IMR-90 (cell line): Measurements from ENCODE around the gene CACNA2D1. TPM values are rescaled to one million over a fixed set of nuclear protein-coding genes. Genes with fewer than 3 reads are reported as not detected.

Source experiments
- ATAC-seq: fragments of 200-7000 bp; cut with Tn5 transposase; 2 replicates; pipeline ENCODE4 v1.9.1; 2020; ENCODE audit warnings: low read depth, mild to moderate bottlenecking, moderate library complexity
- BruUV-seq: library from RNA; stranded (reverse); fragments of 400-500 nt; replicated peaks from 2 replicates; lab custom pipeline; 2021; lab: Mats Ljungman, UMichigan
- CTCF ChIA-PET: fragments of 300-600 bp; formaldehyde crosslinking; extraction: SDS; loops from one replicate; lab custom pipeline; 2021; ENCODE audit warnings: antibody characterized with exemption; lab: Yijun Ruan, JAX
- POLR2A ChIA-PET: fragments of 300-600 bp; sonication (Branson Sonifier 250); formaldehyde crosslinking; loops from one replicate; lab custom pipeline; 2022; ENCODE audit warnings: antibody characterized with exemption; ENCODE audit not compliant: unreplicated experiment; lab: Charles Lee
- DNase-seq: peaks from one replicate; pipeline ENCODE4 v3.0.0; 2013
- H2AFZ ChIP-seq: replicated peaks from 2 replicates; pipeline ENCODE3; 2013; ENCODE audit warnings: low read length, mild to moderate bottlenecking; ENCODE audit not compliant: poor library complexity
- H2AK5ac ChIP-seq: 2 replicates; pipeline ENCODE4 v1.6.1; 2013; ENCODE audit warnings: low read depth, low read length, inconsistent platforms
- H2AK9ac ChIP-seq: replicated peaks from 2 replicates; pipeline ENCODE3; 2013; ENCODE audit warnings: mild to moderate bottlenecking, low read depth, low read length, moderate library complexity; ENCODE audit not compliant: poor library complexity
- H2BK120ac ChIP-seq: 2 replicates; pipeline ENCODE4 v1.6.1; 2013; ENCODE audit warnings: low read depth, low read length, inconsistent platforms
- H2BK15ac ChIP-seq: 3 replicates; pipeline ENCODE4 v1.6.1; 2013; ENCODE audit warnings: low read depth, low read length, inconsistent platforms
- H2BK20ac ChIP-seq: 2 replicates; pipeline ENCODE4 v1.6.1; 2013; ENCODE audit warnings: low read depth, mild to moderate bottlenecking, inconsistent platforms, low read length, moderate library complexity
- H2BK5ac ChIP-seq: 2 replicates; pipeline ENCODE4 v1.6.1; 2013; ENCODE audit warnings: mild to moderate bottlenecking, low read depth, low read length, inconsistent platforms; ENCODE audit not compliant: poor library complexity, severe bottlenecking
- H3K14ac ChIP-seq: replicated peaks from 2 replicates; pipeline ENCODE4 v1.6.1; 2013; ENCODE audit warnings: low read depth, low read length, inconsistent platforms
- H3K18ac ChIP-seq: 2 replicates; pipeline ENCODE4 v1.6.1; 2013; ENCODE audit warnings: low read depth, low read length, control low read depth
- H3K23ac ChIP-seq: 2 replicates; pipeline ENCODE4 v1.6.1; 2013; ENCODE audit warnings: low read depth, low read length, inconsistent platforms
- H3K27ac ChIP-seq: 2 replicates; pipeline ENCODE4 v1.5.1; 2013; ENCODE audit warnings: mild to moderate bottlenecking, control low read depth, low read length; ENCODE audit not compliant: insufficient read depth
- H3K27me3 ChIP-seq: 2 replicates; pipeline ENCODE4 v1.6.1; 2013; ENCODE audit warnings: low read length; ENCODE audit not compliant: control insufficient read depth, insufficient read depth
- H3K36me3 ChIP-seq: 2 replicates; pipeline ENCODE4 v1.6.1; 2013; ENCODE audit warnings: low read length, mixed read lengths; ENCODE audit not compliant: control insufficient read depth, insufficient read depth
- H3K4ac ChIP-seq: 2 replicates; pipeline ENCODE4 v1.6.1; 2013; ENCODE audit warnings: low read depth, low read length, inconsistent platforms
- H3K4me1 ChIP-seq: 2 replicates; pipeline ENCODE4 v1.6.1; 2013; ENCODE audit warnings: low read length, mixed read lengths; ENCODE audit not compliant: control insufficient read depth, insufficient read depth
- H3K4me2 ChIP-seq: 2 replicates; pipeline ENCODE4 v1.6.1; 2013; ENCODE audit warnings: low read depth, mild to moderate bottlenecking, control low read depth, low read length, moderate library complexity
- H3K4me3 ChIP-seq: 2 replicates; pipeline ENCODE4 v1.5.1; 2013; ENCODE audit warnings: low read depth, mild to moderate bottlenecking, control low read depth, low read length, moderate library complexity; ENCODE audit not compliant: insufficient read depth
- H3K56ac ChIP-seq: 2 replicates; pipeline ENCODE4 v1.6.1; 2013; ENCODE audit warnings: low read length, inconsistent platforms; ENCODE audit not compliant: insufficient read depth; ENCODE audit errors: extremely low read depth
- H3K79me1 ChIP-seq, 2 experiments: 2 replicates each; pipeline ENCODE4 v1.6.1; 2013; ENCODE audit warnings: low read length in 2 of 2, inconsistent platforms in 1 of 2, low read depth in 1 of 2
- H3K9ac ChIP-seq: 2 replicates; pipeline ENCODE4 v1.6.1; 2013; ENCODE audit warnings: low read depth, low read length, control low read depth
- H3K9me1 ChIP-seq: 2 replicates; pipeline ENCODE4 v1.6.1; 2013; ENCODE audit warnings: low read length, inconsistent platforms; ENCODE audit not compliant: insufficient read depth
- H3K9me3 ChIP-seq: 2 replicates; pipeline ENCODE4 v1.6.1; 2013; ENCODE audit warnings: low read length; ENCODE audit not compliant: control insufficient read depth, insufficient read depth
- H4K20me1 ChIP-seq: 2 replicates; pipeline ENCODE4 v1.6.1; 2013; ENCODE audit warnings: low read length, inconsistent platforms; ENCODE audit not compliant: insufficient read depth
- H4K5ac ChIP-seq: 2 replicates; pipeline ENCODE4 v1.6.1; 2013; ENCODE audit warnings: mild to moderate bottlenecking, low read depth, low read length, control low read depth
- H4K8ac ChIP-seq, 2 experiments: 2 replicates each; pipeline ENCODE4 v1.6.1; 2013; ENCODE audit warnings: low read depth in 2 of 2, low read length in 2 of 2, control low read depth in 1 of 2, inconsistent platforms in 1 of 2
- H4K91ac ChIP-seq: 2 replicates; pipeline ENCODE4 v1.6.1; 2013; ENCODE audit warnings: low read depth, low read length, inconsistent platforms; ENCODE audit not compliant: insufficient read depth
- CTCF ChIP-seq: conservative IDR thresholded peaks from 2 replicates; pipeline ENCODE4 v1.5.1; 2012; ENCODE audit warnings: mild to moderate bottlenecking, low read depth, low read length, improper control_type of control experiment
- MXI1 ChIP-seq: IDR thresholded peaks from 2 replicates; pipeline ENCODE4 v1.6.1; 2012; ENCODE audit warnings: low read depth, mild to moderate bottlenecking, low read length, moderate library complexity, borderline replicate concordance
- NFE2L2 ChIP-seq: fragments of 150-350 bp; IDR thresholded peaks from 2 replicates; pipeline ENCODE4 v1.6.1; 2016; ENCODE audit warnings: low read depth, mild to moderate bottlenecking, low read length
- WGBS, 2 experiments: methylation state at CpG; one replicate each; pipeline versions ENCODE4 v1.1.5 to v1.1.7; 2013; ENCODE audit warnings: missing lambda C conversion rate in 2 of 2; ENCODE audit not compliant: insufficient read length in 1 of 2; ENCODE audit errors: extremely low coverage in 2 of 2; 5-methylcytosine and 5-hydroxymethylcytosine counted together
- dilution Hi-C: fragments of 300-500 bp; cut with HindIII; formaldehyde crosslinking; loops from one replicate; pipeline ENCODE4 v1.14.3; 2018; ENCODE audit warnings: low sequenced_read_pairs; ENCODE audit not compliant: unreplicated experiment
- in situ Hi-C: fragments of 300-500 bp; cut with MboI; formaldehyde crosslinking; loops from 3 replicates; pipeline ENCODE4 v1.14.3; 2019; ENCODE audit warnings: low sequenced_read_pairs, inconsistent platforms, mixed read lengths
- intact Hi-C: fragments of 100-400 bp; cut with micrococcal nuclease; formaldehyde crosslinking; loops from 2 replicates; pipeline ENCODE4 v1.10.0; 2022
- polyA plus RNA-seq, 3 experiments: library from polyadenylated mRNA; depleted of rRNA; stranded (reverse); fragments of >200 nt; gene quantifications; 2 replicates each; pipeline ENCODE4 v1.2.3, GENCODE V29; 2012; ENCODE audit warnings: low replicate concordance in 1 of 3
- total RNA-seq: library from RNA; depleted of rRNA; stranded (reverse); fragments of >200 nt; gene quantifications from 2 replicates; pipeline ENCODE4 v1.2.3, GENCODE V29; 2012

CACNA2D1 gene
- total and polyA plus RNA-seq, 2 of the 4 experiments (the other 2 are of a cell fraction): 5.8 to 21.9 TPM

GRCh38 chr7:82390936-82391335 is 52.6 kb downstream of the CACNA2D1 start (continued):
- TF ChIP-seq NFE2L2: no peak

- in situ Hi-C loops: no loop called here
- H3K4me2 ChIP-seq: no peak overlapping the region
- no peaks in the 10 kb centered on the region for H3K36me3 ChIP-seq
- peaks cover 3% of the 10 kb centered on the region for H3K4me1 ChIP-seq
- no peak overlapping the region for H3K18ac ChIP-seq
- no peak overlapping the region for H3K4me3 ChIP-seq
- H4K20me1 ChIP-seq: no peaks in the 10 kb centered on the region
- H2BK120ac ChIP-seq: no peak overlapping the region
- no peaks in the 10 kb centered on the region for H3K27me3 ChIP-seq
- intact Hi-C loops: loop anchor here (5.0 kb wide), 1 partner anchor 118 kb away; no protein-coding TSS in a partner anchor
- H3K9ac ChIP-seq: no peak overlapping the region
- ATAC-seq (no peak), DNase-seq (no peak)
- H3K9me3 ChIP-seq: no peaks in the 10 kb centered on the region
- no peak overlapping the region for H3K27ac ChIP-seq
- H2BK20ac ChIP-seq: no peak overlapping the region
- dilution Hi-C loops: no loop called here
- TF ChIP-seq MXI1 (no peak), CTCF (no peak)
- no peaks in the 10 kb centered on the region; the same call in 1 of the 2 replicates for H3K9me1 ChIP-seq
- H4K5ac ChIP-seq: no peak overlapping the region
- H3K14ac ChIP-seq: no peak overlapping the region
- no peak overlapping the region for H2AFZ ChIP-seq
- no TSS peak for BruUV-seq
- H3K79me1 ChIP-seq: peaks cover 3 to 16% of the 10 kb centered on the region in 2 experiments; a peak in 3 of 4 replicates
- H4K8ac ChIP-seq: no peak overlapping the region
- no peak overlapping the region for H2BK5ac ChIP-seq
- H2BK15ac ChIP-seq: no peak overlapping the region
- no peak overlapping the region for H4K91ac ChIP-seq
- H3K56ac ChIP-seq: no peak overlapping the region
- ChIA-PET CTCF (no interaction called here), POLR2A (no interaction called here)
- WGBS, 2 experiments: no CpG with 5 or more reads among the region's 3 CpGs
- H2AK5ac ChIP-seq: no peak overlapping the region
- H3K4ac ChIP-seq: no peak overlapping the region
- no peak overlapping the region for H2AK9ac ChIP-seq
- no peak overlapping the region for H3K23ac ChIP-seq
Observed at GRCh38 chr7:82389876-82390275, 53.7 kb downstream of the CACNA2D1 start.
